Osteoblast (primary cell): ENCODE measurements around the gene ARHGAP6. TPM values are rescaled to one million over a fixed set of nuclear protein-coding genes. Genes with fewer than 3 reads are reported as not detected.

Experiments used
- DNase-seq: peaks from one replicate; pipeline ENCODE4 v3.0.0; 2011; ENCODE audit warnings: low spot score, mixed read lengths; ENCODE audit not compliant: insufficient read length; ENCODE audit errors: missing footprints
- H2AFZ ChIP-seq: 2 replicates; pipeline ENCODE4 v1.6.0; 2011; ENCODE audit warnings: mild to moderate bottlenecking, low read length
- H3K27ac ChIP-seq: 2 replicates; pipeline ENCODE4 v1.5.1; 2011; ENCODE audit warnings: mild to moderate bottlenecking, low read depth, low read length, moderate library complexity
- H3K27me3 ChIP-seq: 2 replicates; pipeline ENCODE4 v1.6.0; 2012; ENCODE audit warnings: mild to moderate bottlenecking, control low read depth, inconsistent platforms, low read length, moderate library complexity; ENCODE audit not compliant: insufficient read depth
- H3K36me3 ChIP-seq: 2 replicates; pipeline ENCODE4 v1.5.1; 2011; ENCODE audit warnings: mild to moderate bottlenecking, low read length, control low read depth, moderate library complexity; ENCODE audit not compliant: insufficient read depth
- H3K4me1 ChIP-seq: 2 replicates; pipeline ENCODE4 v1.5.1; 2011; ENCODE audit warnings: mild to moderate bottlenecking, low read length, control low read depth, moderate library complexity; ENCODE audit not compliant: insufficient read depth
- H3K4me2 ChIP-seq: 2 replicates; pipeline ENCODE4 v1.6.0; 2011; ENCODE audit warnings: mild to moderate bottlenecking, low read length; ENCODE audit not compliant: insufficient read depth
- H3K4me3 ChIP-seq: fragments of 200-600 bp; sonication (generic); 3 replicates; pipeline ENCODE4 v1.5.1; 2012; ENCODE audit warnings: mild to moderate bottlenecking, low read length, inconsistent platforms; ENCODE audit not compliant: insufficient read depth
- H3K79me2 ChIP-seq: 2 replicates; pipeline ENCODE4 v1.6.0; 2012; ENCODE audit warnings: mild to moderate bottlenecking, low read length, control low read depth, inconsistent platforms; ENCODE audit not compliant: insufficient read depth
- H3K9me3 ChIP-seq: 2 replicates; pipeline ENCODE4 v1.5.1; 2011; ENCODE audit warnings: low read depth, low read length, control low read depth
- H4K20me1 ChIP-seq: 2 replicates; pipeline ENCODE4 v1.6.0; 2012; ENCODE audit warnings: mild to moderate bottlenecking, low read length, control low read depth; ENCODE audit not compliant: insufficient read depth
- CTCF ChIP-seq: IDR thresholded peaks from 2 replicates; pipeline ENCODE4 v1.5.1; 2011; ENCODE audit warnings: mild to moderate bottlenecking, low read depth, low read length, moderate library complexity; ENCODE audit errors: extremely low read depth
- total RNA-seq: library from RNA; depleted of rRNA; stranded (reverse); fragments of >200 nt; gene quantifications from 2 replicates; pipeline ENCODE4 v1.2.3, GENCODE V29; 2012

The ARHGAP6 gene
- total RNA-seq, 1 donor: 2.2 TPM

- Histone ChIP-seq H3K27me3 (no peaks in the 10 kb centered on the region), H3K36me3 (no peaks in the 10 kb centered on the region), H2AFZ (no peak overlapping the region), H3K27ac (no peak overlapping the region), H3K4me2 (no peak overlapping the region), H3K4me1 (peaks cover 7% of the 10 kb centered on the region), H3K4me3 (no peak overlapping the region), H4K20me1 (no peaks in the 10 kb centered on the region), H3K9me3 (no peaks in the 10 kb centered on the region), H3K79me2 (no peaks in the 10 kb centered on the region)
- DNase-seq: no peak
- no peak for TF ChIP-seq CTCF
These were observed 478.7 kb downstream of the ARHGAP6 start for GRCh38 chrX:11187001-11187400.

GRCh38 chrX:11185861-11186260 is 479.9 kb downstream of the ARHGAP6 start:
- Histone ChIP-seq H2AFZ (no peak overlapping the region), H4K20me1 (no peaks in the 10 kb centered on the region), H3K36me3 (no peaks in the 10 kb centered on the region), H3K79me2 (no peaks in the 10 kb centered on the region), H3K4me1 (peaks cover 7% of the 10 kb centered on the region), H3K4me2 (no peak overlapping the region), H3K27me3 (no peaks in the 10 kb centered on the region), H3K9me3 (no peaks in the 10 kb centered on the region), H3K27ac (no peak overlapping the region), H3K4me3 (no peak overlapping the region)
- DNase-seq: no peak
- TF ChIP-seq CTCF: no peak

GRCh38 chrX:11180571-11180970 is 485.1 kb downstream of the ARHGAP6 start:
- DNase-seq: peak; percentile 13
- TF ChIP-seq CTCF: no peak

GRCh38 chrX:11172415-11172814 is 493.3 kb downstream of the ARHGAP6 start:
- H3K4me3 ChIP-seq: no peak overlapping the region
- H2AFZ ChIP-seq: no peak overlapping the region
- no peaks in the 10 kb centered on the region for H3K4me1 ChIP-seq
- DNase-seq: no peak
- no peaks in the 10 kb centered on the region for H3K9me3 ChIP-seq
- no peaks in the 10 kb centered on the region for H4K20me1 ChIP-seq
- H3K36me3 ChIP-seq: no peaks in the 10 kb centered on the region
- H3K27ac ChIP-seq: no peak overlapping the region
- H3K4me2 ChIP-seq: no peak overlapping the region
- no peak for TF ChIP-seq CTCF
- no peaks in the 10 kb centered on the region for H3K27me3 ChIP-seq
- H3K79me2 ChIP-seq: no peaks in the 10 kb centered on the region

More at GRCh38 chrX:11180571-11180970, 485.1 kb downstream of the ARHGAP6 start:
- no peaks in the 10 kb centered on the region for H3K79me2 ChIP-seq
- no peaks in the 10 kb centered on the region for H3K36me3 ChIP-seq
- H3K4me2 ChIP-seq: no peak overlapping the region
- H2AFZ ChIP-seq: no peak overlapping the region
- no peak overlapping the region for H3K27ac ChIP-seq
- H3K27me3 ChIP-seq: no peaks in the 10 kb centered on the region
- no peak overlapping the region for H3K4me3 ChIP-seq
- H4K20me1 ChIP-seq: no peaks in the 10 kb centered on the region
- H3K4me1 ChIP-seq: peaks cover 2% of the 10 kb centered on the region
- H3K9me3 ChIP-seq: no peaks in the 10 kb centered on the region
